ENCODE measurements around the gene INHBC.

INHBC gene

DNA sequence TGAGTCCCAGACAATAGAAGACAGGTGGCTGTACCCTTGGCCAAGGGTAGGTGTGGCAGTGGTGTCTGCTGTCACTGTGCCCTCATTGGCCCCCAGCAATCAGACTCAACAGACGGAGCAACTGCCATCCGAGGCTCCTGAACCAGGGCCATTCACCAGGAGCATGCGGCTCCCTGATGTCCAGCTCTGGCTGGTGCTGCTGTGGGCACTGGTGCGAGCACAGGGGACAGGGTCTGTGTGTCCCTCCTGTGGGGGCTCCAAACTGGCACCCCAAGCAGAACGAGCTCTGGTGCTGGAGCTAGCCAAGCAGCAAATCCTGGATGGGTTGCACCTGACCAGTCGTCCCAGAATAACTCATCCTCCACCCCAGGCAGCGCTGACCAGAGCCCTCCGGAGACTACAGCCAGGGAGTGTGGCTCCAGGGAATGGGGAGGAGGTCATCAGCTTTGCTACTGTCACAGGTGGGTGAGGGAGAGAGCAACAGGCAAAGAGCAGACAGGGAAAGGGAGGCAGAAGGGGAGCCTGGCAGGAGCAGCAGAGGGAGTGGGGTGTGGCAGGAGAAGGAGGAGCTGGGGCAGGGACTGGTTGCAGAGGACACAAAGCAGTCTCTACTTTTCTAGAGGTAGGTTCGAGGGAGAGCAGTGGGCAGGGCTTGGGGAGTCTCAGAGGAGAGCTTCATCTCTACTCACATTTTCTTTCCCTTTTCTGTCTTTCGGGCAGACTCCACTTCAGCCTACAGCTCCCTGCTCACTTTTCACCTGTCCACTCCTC is 21.0 kb downstream of the INHBC start:
- DNase-seq: no peak

DNA sequence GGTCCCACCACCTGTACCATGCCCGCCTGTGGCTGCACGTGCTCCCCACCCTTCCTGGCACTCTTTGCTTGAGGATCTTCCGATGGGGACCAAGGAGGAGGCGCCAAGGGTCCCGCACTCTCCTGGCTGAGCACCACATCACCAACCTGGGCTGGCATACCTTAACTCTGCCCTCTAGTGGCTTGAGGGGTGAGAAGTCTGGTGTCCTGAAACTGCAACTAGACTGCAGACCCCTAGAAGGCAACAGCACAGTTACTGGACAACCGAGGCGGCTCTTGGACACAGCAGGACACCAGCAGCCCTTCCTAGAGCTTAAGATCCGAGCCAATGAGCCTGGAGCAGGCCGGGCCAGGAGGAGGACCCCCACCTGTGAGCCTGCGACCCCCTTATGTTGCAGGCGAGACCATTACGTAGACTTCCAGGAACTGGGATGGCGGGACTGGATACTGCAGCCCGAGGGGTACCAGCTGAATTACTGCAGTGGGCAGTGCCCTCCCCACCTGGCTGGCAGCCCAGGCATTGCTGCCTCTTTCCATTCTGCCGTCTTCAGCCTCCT is 21.6 kb downstream of the INHBC start:
- DNase-seq: peak in 2 of 5 donors; percentile 33 to 66

DNA sequence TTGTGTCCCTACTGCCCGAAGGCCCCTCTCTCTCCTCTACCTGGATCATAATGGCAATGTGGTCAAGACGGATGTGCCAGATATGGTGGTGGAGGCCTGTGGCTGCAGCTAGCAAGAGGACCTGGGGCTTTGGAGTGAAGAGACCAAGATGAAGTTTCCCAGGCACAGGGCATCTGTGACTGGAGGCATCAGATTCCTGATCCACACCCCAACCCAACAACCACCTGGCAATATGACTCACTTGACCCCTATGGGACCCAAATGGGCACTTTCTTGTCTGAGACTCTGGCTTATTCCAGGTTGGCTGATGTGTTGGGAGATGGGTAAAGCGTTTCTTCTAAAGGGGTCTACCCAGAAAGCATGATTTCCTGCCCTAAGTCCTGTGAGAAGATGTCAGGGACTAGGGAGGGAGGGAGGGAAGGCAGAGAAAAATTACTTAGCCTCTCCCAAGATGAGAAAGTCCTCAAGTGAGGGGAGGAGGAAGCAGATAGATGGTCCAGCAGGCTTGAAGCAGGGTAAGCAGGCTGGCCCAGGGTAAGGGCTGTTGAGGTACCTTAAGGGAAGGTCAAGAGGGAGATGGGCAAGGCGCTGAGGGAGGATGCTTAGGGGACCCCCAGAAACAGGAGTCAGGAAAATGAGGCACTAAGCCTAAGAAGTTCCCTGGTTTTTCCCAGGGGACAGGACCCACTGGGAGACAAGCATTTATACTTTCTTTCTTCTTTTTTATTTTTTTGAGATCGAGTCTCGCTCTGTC is 22.3 kb downstream of the INHBC start:
- no peak for DNase-seq

DNA sequence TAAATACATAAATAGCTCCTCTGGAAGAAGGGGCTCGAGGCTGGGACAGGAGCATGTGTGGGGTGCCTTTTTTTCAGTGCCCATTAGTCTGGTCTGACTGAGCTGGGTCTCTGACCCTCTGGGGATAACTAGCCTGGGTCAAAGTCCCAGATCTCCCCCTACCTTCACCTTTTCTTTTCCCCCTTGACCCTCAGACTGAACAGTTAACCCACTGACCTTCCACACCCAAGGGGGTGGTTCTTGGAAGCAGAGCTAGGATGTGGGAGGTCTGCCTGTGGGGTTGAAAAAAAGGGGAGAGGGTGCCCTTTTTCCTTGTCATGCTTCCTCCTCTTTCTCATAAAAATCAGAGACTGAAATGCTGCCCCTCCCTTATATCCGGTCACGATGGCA is 24.1 kb downstream of the INHBC start:
- no peak for DNase-seq

DNA sequence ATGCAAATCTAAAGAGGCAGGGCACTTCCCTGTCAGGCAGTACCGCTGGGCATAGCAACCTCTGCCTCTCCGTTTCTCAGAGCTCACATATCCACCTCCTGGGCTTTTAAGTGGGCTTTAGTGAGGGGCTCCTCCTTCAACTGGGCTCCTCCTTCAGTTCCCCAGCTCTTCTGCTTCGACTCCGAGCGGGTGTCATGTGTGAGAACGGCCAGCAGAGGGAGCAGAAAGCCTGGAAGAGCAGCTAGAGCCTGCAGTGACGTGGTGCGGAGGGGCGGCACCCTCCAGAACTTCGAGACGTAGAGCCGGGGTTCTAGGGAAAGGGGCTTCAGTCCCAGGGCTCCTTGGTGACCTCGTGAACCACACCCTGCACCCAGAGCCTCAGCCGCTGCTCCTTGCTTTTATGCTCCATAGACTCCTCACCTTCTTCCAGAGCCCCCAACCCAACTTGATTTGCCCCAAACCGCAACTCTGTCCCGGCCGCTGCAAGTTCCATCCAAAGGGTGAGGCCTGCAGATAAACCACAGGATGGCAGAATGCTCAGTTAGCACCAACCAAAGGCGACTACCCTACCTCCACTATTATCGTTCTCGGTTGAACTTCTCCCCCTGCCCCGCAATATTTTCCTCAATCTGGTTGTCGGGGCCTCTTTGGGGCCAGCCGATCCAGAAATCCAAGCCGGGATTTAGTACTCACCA is 24.6 kb downstream of the INHBC start:
- peak; percentile 71 to 95 (median 85) for DNase-seq

DNA sequence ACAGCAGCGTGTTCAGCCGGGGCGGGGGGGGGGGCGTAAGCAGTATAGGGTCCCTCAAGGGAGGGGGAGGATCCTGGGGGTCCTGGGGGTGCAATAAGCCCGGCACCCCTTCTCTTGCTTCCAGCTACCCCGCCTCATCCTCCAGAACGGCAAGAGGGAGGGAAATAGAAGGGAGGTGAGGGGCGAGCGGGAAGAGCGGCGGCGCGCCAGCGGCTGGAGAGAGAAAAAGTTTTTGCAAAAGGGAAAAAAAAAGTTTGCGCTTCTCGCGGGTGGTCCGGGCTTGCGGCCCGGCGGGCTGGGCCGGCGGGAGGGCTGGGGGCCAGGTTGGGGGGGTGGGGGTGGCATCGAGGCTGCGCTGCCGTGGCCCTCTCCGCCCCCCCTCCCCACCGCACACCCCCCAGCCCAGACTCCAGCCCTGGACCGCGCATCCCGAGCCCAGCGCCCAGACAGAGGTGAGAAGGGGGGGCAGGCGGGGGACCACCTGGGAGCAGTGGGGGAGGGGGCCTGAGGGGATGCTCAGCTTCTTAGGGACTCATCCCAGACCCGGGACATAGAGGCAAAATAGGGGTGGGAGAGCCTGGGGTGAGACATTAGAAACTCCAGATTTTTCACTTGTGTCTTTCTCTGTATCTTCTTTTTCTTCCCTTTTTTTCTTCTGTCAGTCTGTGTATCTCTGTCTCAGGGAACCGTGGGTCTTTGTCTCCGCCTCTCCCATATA is 25.3 kb downstream of the INHBC start, which contains the start of gene GLI1:
GLI1 (plus strand) TSS at position 36 of the 718 bp plus-strand sequence. CDS start 3,907 bp downstream, outside the sequence.
- no peak for DNase-seq

DNA sequence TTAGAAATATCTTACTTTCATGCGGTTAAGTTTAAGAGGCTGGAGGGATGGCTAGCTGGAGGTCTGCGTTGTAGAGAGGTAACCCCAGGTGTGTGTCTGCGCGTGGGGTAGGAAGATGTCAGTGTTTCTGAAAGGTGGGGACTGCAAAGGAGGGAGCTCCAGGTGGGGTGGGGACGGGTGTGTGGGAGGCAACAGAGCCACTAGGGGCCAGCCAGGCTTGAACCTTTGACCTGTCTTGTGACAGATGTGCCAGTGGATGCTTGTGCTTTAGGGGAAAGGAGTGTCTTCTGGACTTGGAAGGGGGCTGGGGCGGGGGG is 25.8 kb downstream of the INHBC start:
- DNase-seq: no peak

DNA sequence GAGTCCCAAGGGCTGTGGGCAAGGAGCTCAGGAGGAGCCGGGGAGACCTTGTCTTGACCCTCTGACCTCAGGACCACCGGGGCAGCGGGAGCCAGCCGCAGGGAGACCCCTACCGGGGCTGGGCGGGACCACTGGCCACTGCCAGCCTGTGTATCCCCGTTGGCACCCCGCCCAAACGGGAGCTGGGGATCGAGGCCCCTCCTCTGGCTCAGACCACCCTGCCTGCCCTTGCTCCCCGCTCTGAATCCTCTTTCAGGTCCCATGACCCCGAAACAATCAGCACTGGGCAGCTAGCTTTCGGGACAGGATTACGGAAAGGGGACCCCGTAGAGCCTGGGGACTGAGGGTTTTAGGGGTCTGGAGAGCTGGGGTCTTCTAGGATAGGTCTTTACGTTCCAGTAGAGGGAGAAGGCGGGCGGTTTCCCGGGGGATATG is 26.3 kb downstream of the INHBC start:
- DNase-seq: no peak

DNA sequence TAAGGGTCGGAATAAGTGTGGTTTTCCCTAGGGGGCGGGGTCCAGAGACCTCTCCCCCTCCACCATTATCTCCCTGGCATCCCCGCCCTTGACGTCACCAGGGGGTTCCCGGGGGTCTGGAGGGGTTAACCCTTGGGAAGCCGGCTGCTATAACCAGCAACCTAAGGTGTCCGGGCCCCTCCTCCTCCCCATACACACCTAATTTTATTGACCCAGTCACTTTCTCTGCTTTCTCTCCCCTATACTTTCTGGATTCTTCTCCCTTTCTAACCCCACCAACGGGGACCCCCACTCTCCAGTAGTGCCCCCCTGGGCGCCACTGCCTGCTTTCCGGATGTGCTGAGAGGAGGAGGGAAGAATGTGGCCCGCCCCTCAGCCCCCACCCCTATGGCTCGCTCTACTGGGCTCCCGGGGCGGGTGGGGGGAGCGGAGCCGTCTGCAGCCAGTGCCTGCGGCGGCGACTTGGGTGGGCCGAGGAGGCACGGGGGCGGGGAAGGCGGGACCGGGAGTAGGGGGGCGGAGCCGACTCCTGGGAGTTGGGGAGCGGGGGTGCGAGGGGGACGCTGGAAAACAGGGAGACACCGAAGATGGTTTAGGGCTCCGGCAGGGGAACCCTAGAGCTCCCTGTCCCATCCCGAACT is 26.8 kb downstream of the INHBC start:
- peak in 1 of 5 donors; percentile 39 for DNase-seq

DNA sequence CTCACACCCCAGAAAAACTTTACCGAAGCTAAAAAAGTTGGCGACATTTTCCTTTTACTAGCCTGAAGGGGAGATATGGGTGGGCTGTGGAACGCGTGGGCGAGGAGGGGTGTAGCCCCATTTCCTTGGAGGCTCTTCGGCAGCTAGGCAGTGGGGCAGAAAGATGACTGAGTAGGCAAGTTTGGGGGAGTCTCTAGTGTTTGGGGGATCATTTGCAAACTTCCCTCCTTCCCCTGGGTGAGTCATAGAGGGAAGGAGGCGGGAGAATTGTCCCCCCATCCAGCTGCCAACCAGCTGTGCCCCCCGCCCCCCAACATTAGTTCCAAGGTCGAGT is 27.3 kb downstream of the INHBC start:
- no peak for DNase-seq

DNA sequence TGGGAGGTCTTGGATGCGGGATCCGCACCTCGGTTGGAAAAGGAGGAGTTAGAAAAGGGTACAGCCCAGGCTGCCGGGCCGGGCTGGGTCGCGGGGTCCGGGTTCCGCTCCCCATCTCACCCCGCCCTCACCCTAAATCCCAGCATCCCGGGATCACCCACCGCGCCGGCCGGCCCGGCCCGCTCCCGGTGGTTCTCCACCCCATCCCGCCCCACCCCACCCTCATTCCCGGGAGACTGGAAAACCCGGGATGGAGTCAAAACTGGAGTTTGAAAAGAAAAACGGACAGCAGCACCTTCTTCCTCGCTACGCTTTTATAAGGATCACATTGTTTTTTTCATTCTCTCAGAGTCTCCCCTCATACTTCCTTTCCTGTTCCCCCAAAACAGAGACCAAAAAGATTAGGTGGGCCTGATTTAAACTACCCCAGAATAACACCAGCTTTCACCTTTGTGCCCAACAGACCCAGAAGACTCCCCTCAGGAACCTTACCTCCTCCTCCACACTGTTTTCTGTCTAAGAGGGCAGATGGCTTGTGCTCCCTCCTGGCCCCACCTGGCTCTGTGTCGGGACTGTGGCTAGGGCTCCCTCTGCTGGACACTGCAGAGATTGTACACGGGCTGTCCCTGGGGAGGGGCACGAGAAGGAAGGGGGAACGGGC is 27.8 kb downstream of the INHBC start:
- peak; percentile 72 to 87 (median 81) for DNase-seq

DNA sequence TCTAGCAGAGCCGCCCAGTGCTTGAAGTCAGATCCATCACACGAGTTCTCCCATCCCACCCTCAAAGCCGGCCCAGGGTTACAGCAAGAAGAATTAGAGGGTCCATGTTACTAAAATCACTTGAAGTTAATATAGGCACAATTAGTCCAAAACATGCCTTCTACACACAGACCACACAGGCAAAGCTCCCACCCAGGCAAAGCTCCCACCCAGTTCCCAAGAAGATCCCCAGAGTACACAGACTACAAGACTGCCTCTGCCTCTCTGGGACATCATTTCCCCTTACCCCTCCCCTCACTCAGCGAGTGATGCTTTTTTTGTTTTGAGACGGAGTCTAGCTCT is 28.3 kb downstream of the INHBC start:
- DNase-seq: no peak

DNA sequence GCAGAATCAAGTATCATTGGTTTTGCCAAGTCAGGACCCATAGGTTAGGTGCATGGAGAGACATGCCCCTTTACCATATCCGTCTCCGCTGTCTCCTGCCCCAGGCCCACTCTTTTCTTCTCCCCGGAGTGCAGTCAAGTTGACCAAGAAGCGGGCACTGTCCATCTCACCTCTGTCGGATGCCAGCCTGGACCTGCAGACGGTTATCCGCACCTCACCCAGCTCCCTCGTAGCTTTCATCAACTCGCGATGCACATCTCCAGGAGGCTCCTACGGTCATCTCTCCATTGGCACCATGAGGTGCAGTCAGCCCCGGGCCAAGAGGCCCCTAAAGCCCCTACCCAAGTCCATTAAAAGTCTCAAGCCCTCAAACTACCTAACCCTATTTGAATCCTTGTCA is 30.0 kb downstream of the INHBC start:
- DNase-seq: no peak

DNA sequence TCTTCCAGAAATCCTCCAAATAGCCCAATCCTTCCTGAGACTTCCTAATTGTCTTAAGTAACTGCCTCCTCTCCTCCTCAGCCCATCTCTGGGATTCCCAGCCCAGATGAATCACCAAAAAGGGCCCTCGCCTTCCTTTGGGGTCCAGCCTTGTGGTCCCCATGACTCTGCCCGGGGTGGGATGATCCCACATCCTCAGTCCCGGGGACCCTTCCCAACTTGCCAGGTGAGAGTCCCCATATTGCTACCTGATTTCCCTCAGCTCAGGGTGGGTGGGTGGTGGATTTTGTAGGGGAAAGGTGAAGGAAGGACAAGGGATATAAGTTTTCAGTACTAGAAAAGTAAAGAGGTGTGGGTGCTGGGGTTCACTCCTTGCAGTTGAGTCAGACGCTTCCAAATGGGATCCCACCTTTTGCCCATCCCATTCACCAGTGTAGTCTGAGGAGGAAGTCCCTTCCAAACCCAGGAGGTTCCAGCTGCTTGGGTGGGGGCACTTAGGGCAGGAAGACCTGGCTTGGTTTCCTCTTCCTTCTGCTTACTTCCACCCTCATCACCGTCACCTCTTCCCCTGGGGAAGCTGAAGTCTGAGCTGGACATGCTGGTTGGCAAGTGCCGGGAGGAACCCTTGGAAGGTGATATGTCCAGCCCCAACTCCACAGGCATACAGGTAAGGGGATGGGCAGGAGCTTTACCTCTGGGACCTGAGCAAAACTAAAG is 30.6 kb downstream of the INHBC start:
- DNase-seq: no peak

DNA sequence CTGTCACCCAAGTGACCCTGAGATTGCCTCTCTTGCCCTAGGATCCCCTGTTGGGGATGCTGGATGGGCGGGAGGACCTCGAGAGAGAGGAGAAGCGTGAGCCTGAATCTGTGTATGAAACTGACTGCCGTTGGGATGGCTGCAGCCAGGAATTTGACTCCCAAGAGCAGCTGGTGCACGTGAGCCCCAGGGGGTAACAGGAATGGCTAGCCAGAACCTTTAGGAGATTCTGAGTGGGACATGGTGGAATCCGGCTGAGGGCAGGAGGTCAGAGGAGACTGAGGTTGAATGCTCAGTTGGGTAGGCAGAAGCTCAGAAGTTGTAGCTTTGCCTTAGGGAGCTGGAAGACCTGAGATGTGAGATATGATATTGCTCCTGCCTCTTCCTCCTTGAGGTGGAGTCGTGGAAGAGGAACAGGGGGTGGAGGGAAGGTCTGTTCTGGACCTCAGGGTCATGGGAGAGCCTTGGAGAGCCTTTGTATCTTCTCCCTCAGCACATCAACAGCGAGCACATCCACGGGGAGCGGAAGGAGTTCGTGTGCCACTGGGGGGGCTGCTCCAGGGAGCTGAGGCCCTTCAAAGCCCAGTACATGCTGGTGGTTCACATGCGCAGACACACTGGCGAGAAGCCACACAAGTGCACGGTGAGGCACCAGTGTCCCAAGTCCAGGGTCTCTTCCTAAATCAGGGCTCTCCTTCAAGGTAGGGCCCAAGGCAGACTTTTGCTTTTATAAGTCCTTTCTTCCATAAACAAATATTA is 31.3 kb downstream of the INHBC start:
- DNase-seq: no peak

DNA sequence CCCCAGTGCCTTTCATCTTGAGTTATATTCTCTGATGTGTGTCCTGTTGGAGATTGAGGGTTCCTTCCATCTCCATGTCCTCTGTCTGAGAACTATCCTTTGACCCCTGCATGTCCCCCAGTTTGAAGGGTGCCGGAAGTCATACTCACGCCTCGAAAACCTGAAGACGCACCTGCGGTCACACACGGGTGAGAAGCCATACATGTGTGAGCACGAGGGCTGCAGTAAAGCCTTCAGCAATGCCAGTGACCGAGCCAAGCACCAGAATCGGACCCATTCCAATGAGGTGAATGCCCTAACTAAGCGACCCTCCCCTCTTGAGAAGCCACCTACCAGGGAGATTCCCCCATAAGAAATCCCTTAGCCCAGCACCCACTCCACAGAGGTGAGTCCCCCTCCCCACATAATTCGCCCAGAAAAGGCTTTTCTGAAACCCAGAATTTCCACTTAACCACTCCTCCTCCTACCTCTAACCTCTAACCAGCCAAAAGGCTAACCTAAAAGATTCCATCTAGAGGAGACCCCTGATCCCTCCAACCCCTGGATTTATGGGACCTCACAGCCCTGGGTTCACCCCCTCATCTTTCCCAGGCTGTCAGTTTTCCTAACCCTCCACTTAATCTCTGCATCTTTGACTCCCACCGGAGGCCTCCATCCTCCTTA is 32.8 kb downstream of the INHBC start:
- no peak for DNase-seq

DNA sequence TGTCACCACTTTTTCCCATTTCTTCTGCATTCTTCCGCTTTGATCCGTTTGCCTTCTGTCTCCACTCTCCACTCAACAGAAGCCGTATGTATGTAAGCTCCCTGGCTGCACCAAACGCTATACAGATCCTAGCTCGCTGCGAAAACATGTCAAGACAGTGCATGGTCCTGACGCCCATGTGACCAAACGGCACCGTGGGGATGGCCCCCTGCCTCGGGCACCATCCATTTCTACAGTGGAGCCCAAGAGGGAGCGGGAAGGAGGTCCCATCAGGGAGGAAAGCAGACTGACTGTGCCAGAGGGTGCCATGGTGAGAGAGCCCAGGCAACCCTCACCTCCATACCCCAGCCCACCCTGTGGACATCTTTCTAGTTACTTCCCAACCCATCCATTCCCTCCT is 33.3 kb downstream of the INHBC start:
- no peak for DNase-seq

DNA sequence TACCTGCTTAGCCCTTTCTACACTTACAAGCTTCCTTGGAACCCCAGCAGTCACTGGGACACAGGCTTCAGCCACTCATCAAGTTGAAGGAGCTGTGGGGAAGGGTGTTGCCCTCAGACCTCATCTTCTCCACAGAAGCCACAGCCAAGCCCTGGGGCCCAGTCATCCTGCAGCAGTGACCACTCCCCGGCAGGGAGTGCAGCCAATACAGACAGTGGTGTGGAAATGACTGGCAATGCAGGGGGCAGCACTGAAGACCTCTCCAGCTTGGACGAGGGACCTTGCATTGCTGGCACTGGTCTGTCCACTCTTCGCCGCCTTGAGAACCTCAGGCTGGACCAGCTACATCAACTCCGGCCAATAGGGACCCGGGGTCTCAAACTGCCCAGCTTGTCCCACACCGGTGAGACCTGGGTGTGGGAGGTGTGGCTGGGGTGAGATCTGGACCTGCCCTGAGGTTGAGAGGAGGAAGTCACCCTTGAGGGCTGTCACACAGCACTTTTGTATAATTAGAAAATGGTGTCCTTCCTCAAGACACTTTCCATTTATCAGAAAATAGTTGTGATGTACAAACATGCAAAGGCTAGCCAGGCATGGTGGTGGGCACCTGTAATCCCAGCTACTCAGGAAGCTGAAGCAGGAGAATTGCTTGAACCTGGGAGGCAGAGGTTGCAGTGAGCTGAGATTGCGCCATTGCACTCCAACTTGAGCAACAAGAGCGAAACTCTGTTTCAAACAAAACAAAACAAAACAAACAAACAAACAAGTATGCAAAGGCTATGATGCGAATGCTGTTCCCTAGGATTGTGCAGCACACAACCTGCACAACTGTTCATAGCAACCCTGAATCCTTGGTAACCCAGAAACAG is 34.9 kb downstream of the INHBC start:
- no peak for DNase-seq

All from T-helper 1 cell (primary cell).